ENCODE measurements around the gene DET1.
A peak's percentile ranks its signal among the peaks of the same experiment; 100 is the strongest.
"Not testable (repeated sequence)": the region's sequence is repeated elsewhere in the genome, so short reads cannot be mapped to it uniquely, and the experiment has no call there.

The DET1 gene

GRCh38 chr15:88479169-88479568, 67.3 kb downstream of the DET1 start:
- Histone ChIP-seq H2AFZ (ENCODE audit: low read length, unreplicated experiment) (no peak overlapping the region), H3K36me3 (ENCODE audit: insufficient read depth, low read length) (peaks cover 14% of the 10 kb centered on the region; the same call in 1 of the 2 replicates), H3K4me3 (ENCODE audit: low read depth, low read length) (no peak overlapping the region), H3K79me2 (ENCODE audit: control insufficient read depth, insufficient read depth, low read length, unreplicated experiment) (no peaks in the 10 kb centered on the region), H3K4me1 (ENCODE audit: control insufficient read depth, insufficient read depth, low read length, unreplicated experiment) (no peaks in the 10 kb centered on the region), H3K27ac (ENCODE audit: low read depth, low read length) (no peak overlapping the region), H3K27me3 (ENCODE audit: insufficient read depth, low read length) (no peaks in the 10 kb centered on the region)

GRCh38 chr15:88477904-88478303, 68.6 kb downstream of the DET1 start:
- no peak overlapping the region for H3K4me3 ChIP-seq (ENCODE audit: low read depth, low read length)
- H3K27ac ChIP-seq (ENCODE audit: low read depth, low read length) = no peak overlapping the region
- peaks cover 17% of the 10 kb centered on the region; the same call in 1 of the 2 replicates for H3K36me3 ChIP-seq (ENCODE audit: insufficient read depth, low read length)
- no peaks in the 10 kb centered on the region for H3K79me2 ChIP-seq (ENCODE audit: control insufficient read depth, insufficient read depth, low read length, unreplicated experiment)
- H3K4me1 ChIP-seq (ENCODE audit: control insufficient read depth, insufficient read depth, low read length, unreplicated experiment) = no peaks in the 10 kb centered on the region
- no peak overlapping the region for H2AFZ ChIP-seq (ENCODE audit: low read length, unreplicated experiment)
- H3K27me3 ChIP-seq (ENCODE audit: insufficient read depth, low read length) = no peaks in the 10 kb centered on the region

GRCh38 chr15:88477126-88477525, 69.4 kb downstream of the DET1 start:
- no peaks in the 10 kb centered on the region for H3K27me3 ChIP-seq (ENCODE audit: insufficient read depth, low read length)
- no peaks in the 10 kb centered on the region for H3K4me1 ChIP-seq (ENCODE audit: control insufficient read depth, insufficient read depth, low read length, unreplicated experiment)
- H2AFZ ChIP-seq (ENCODE audit: low read length, unreplicated experiment) = no peak overlapping the region
- H3K79me2 ChIP-seq (ENCODE audit: control insufficient read depth, insufficient read depth, low read length, unreplicated experiment) = no peaks in the 10 kb centered on the region
- no peak overlapping the region for H3K4me3 ChIP-seq (ENCODE audit: low read depth, low read length)
- H3K27ac ChIP-seq (ENCODE audit: low read depth, low read length) = no peak overlapping the region
- H3K36me3 ChIP-seq (ENCODE audit: insufficient read depth, low read length) = peaks cover 17% of the 10 kb centered on the region; the same call in 1 of the 2 replicates

GRCh38 chr15:88476635-88477060, 69.8 kb downstream of the DET1 start:
- Histone ChIP-seq H3K4me3 (ENCODE audit: low read depth, low read length) (no peak overlapping the region), H2AFZ (ENCODE audit: low read length, unreplicated experiment) (no peak overlapping the region), H3K36me3 (ENCODE audit: insufficient read depth, low read length) (peaks cover 17% of the 10 kb centered on the region; the same call in 1 of the 2 replicates), H3K79me2 (ENCODE audit: control insufficient read depth, insufficient read depth, low read length, unreplicated experiment) (no peaks in the 10 kb centered on the region), H3K4me1 (ENCODE audit: control insufficient read depth, insufficient read depth, low read length, unreplicated experiment) (no peaks in the 10 kb centered on the region), H3K27me3 (ENCODE audit: insufficient read depth, low read length) (no peaks in the 10 kb centered on the region), H3K27ac (ENCODE audit: low read depth, low read length) (no peak overlapping the region)

- H3K4me3 ChIP-seq (ENCODE audit: low read depth, low read length); H3K27me3 ChIP-seq (ENCODE audit: insufficient read depth, low read length); H3K27ac ChIP-seq (ENCODE audit: low read depth, low read length); H2AFZ ChIP-seq (ENCODE audit: low read length, unreplicated experiment); H3K4me1 ChIP-seq (ENCODE audit: control insufficient read depth, insufficient read depth, low read length, unreplicated experiment): not testable (repeated sequence)
- Histone ChIP-seq H3K36me3 (ENCODE audit: insufficient read depth, low read length) (peaks cover 23% of the 10 kb centered on the region; the same call in 1 of the 2 replicates), H3K79me2 (ENCODE audit: control insufficient read depth, insufficient read depth, low read length, unreplicated experiment) (peaks cover 20% of the 10 kb centered on the region)
Measured at GRCh38 chr15:88473661-88474293, 72.7 kb downstream of the DET1 start.

- H2AFZ ChIP-seq (ENCODE audit: low read length, unreplicated experiment) = no peak overlapping the region
- no peak overlapping the region for H3K4me3 ChIP-seq (ENCODE audit: low read depth, low read length)
- peaks cover 18% of the 10 kb centered on the region; the same call in 1 of the 2 replicates for H3K36me3 ChIP-seq (ENCODE audit: insufficient read depth, low read length)
- peaks cover 6% of the 10 kb centered on the region for H3K4me1 ChIP-seq (ENCODE audit: control insufficient read depth, insufficient read depth, low read length, unreplicated experiment)
- no peaks in the 10 kb centered on the region for H3K27me3 ChIP-seq (ENCODE audit: insufficient read depth, low read length)
- H3K79me2 ChIP-seq (ENCODE audit: control insufficient read depth, insufficient read depth, low read length, unreplicated experiment) = peaks cover 33% of the 10 kb centered on the region
- no peak overlapping the region for H3K27ac ChIP-seq (ENCODE audit: low read depth, low read length)
Measured at GRCh38 chr15:88472225-88472624, 74.3 kb downstream of the DET1 start.

- Histone ChIP-seq H3K36me3 (ENCODE audit: insufficient read depth, low read length) (peaks cover 9% of the 10 kb centered on the region; the same call in 1 of the 2 replicates), H3K4me3 (ENCODE audit: low read depth, low read length) (no peak overlapping the region), H3K27me3 (ENCODE audit: insufficient read depth, low read length) (no peaks in the 10 kb centered on the region), H3K79me2 (ENCODE audit: control insufficient read depth, insufficient read depth, low read length, unreplicated experiment) (peaks cover 43% of the 10 kb centered on the region), H3K4me1 (ENCODE audit: control insufficient read depth, insufficient read depth, low read length, unreplicated experiment) (peaks cover 11% of the 10 kb centered on the region), H3K27ac (ENCODE audit: low read depth, low read length) (no peak overlapping the region), H2AFZ (ENCODE audit: low read length, unreplicated experiment) (no peak overlapping the region)
Measured at GRCh38 chr15:88470625-88471372, 75.7 kb downstream of the DET1 start.

- Histone ChIP-seq H2AFZ (ENCODE audit: low read length, unreplicated experiment) (no peak overlapping the region), H3K27ac (ENCODE audit: low read depth, low read length) (no peak overlapping the region), H3K4me1 (ENCODE audit: control insufficient read depth, insufficient read depth, low read length, unreplicated experiment) (peaks cover 25% of the 10 kb centered on the region), H3K36me3 (ENCODE audit: insufficient read depth, low read length) (0 out of 2 replicates have a peak, but pooled peaks cover 9% of the 10 kb centered on the region), H3K79me2 (ENCODE audit: control insufficient read depth, insufficient read depth, low read length, unreplicated experiment) (peaks cover 51% of the 10 kb centered on the region), H3K27me3 (ENCODE audit: insufficient read depth, low read length) (no peaks in the 10 kb centered on the region), H3K4me3 (ENCODE audit: low read depth, low read length) (0 out of 2 replicates have a peak overlapping the region, but pooled peaks have one; percentile 98)
Measured at GRCh38 chr15:88469321-88469720, 77.2 kb downstream of the DET1 start.

GRCh38 chr15:88468721-88469120, 77.8 kb downstream of the DET1 start:
- Histone ChIP-seq H3K4me1 (ENCODE audit: control insufficient read depth, insufficient read depth, low read length, unreplicated experiment) (peaks cover 29% of the 10 kb centered on the region), H3K4me3 (ENCODE audit: low read depth, low read length) (peak overlapping the region; percentile 98), H3K36me3 (ENCODE audit: insufficient read depth, low read length) (peaks cover 14% of the 10 kb centered on the region), H3K79me2 (ENCODE audit: control insufficient read depth, insufficient read depth, low read length, unreplicated experiment) (peaks cover 51% of the 10 kb centered on the region)
- H3K27me3 ChIP-seq (ENCODE audit: insufficient read depth, low read length); H3K27ac ChIP-seq (ENCODE audit: low read depth, low read length); H2AFZ ChIP-seq (ENCODE audit: low read length, unreplicated experiment): not testable (repeated sequence)

GRCh38 chr15:88467935-88468528, 78.4 kb downstream of the DET1 start:
- Histone ChIP-seq H3K4me1 (ENCODE audit: control insufficient read depth, insufficient read depth, low read length, unreplicated experiment) (peaks cover 29% of the 10 kb centered on the region), H3K27ac (ENCODE audit: low read depth, low read length) (0 out of 2 replicates have a peak overlapping the region, but pooled peaks have one; percentile 86), H3K36me3 (ENCODE audit: insufficient read depth, low read length) (peaks cover 18% of the 10 kb centered on the region), H3K4me3 (ENCODE audit: low read depth, low read length) (peak overlapping the region; percentile 98), H3K27me3 (ENCODE audit: insufficient read depth, low read length) (no peaks in the 10 kb centered on the region), H3K79me2 (ENCODE audit: control insufficient read depth, insufficient read depth, low read length, unreplicated experiment) (peaks cover 52% of the 10 kb centered on the region), H2AFZ (ENCODE audit: low read length, unreplicated experiment) (peak overlapping the region; percentile 93)

Data from ACC112 (cell line).